ENCODE results near the gene RPS24.
"Not testable (repeated sequence)": the region's sequence is repeated elsewhere in the genome, so short reads cannot be mapped to it uniquely, and the experiment has no call there.

The RPS24 gene

GRCh38 chr10:78033637-78034470 is at the start of gene RPS24:
Gene RPS24 (plus strand): TSS chr10:78033863. CDS start chr10:78033902, 39 bp downstream.
- H3K4me3 ChIP-seq (ENCODE audit: low read depth, low read length) = peak within 1 kb of the TSS; percentile 98
- no peak for TF ChIP-seq CTCF (IDR thresholded peaks at IDR 0.05; ENCODE audit: control insufficient read depth, extremely low read depth, insufficient read depth)
- DNase-seq (ENCODE audit: low read depth) = peak; percentile 94

- no peak for TF ChIP-seq CTCF (IDR thresholded peaks at IDR 0.05; ENCODE audit: control insufficient read depth, extremely low read depth, insufficient read depth)
- H3K4me3 ChIP-seq (ENCODE audit: low read depth, low read length) = no peak overlapping the region
- DNase-seq (ENCODE audit: low read depth) = no peak
These were observed 48.7 kb upstream of the RPS24 start for GRCh38 chr10:77984986-77985385.

- TF ChIP-seq CTCF (IDR thresholded peaks at IDR 0.05; ENCODE audit: control insufficient read depth, extremely low read depth, insufficient read depth) = no peak
- H3K4me3 ChIP-seq (ENCODE audit: low read depth, low read length) = no peak overlapping the region
- no peak for DNase-seq (ENCODE audit: low read depth)
These were observed 45.9 kb upstream of the RPS24 start for GRCh38 chr10:77987671-77988255.

- TF ChIP-seq CTCF (IDR thresholded peaks at IDR 0.05; ENCODE audit: control insufficient read depth, extremely low read depth, insufficient read depth) = no peak
- H3K4me3 ChIP-seq (ENCODE audit: low read depth, low read length) = no peak overlapping the region
- peak; percentile 27 for DNase-seq (ENCODE audit: low read depth)
These were observed 44.5 kb upstream of the RPS24 start for GRCh38 chr10:77989081-77989724.

GRCh38 chr10:77993620-77994019 is 40.0 kb upstream of the RPS24 start:
- TF ChIP-seq CTCF (IDR thresholded peaks at IDR 0.05; ENCODE audit: control insufficient read depth, extremely low read depth, insufficient read depth) = no peak
- DNase-seq (ENCODE audit: low read depth) = no peak
- no peak overlapping the region for H3K4me3 ChIP-seq (ENCODE audit: low read depth, low read length)

- DNase-seq (ENCODE audit: low read depth); H3K4me3 ChIP-seq (ENCODE audit: low read depth, low read length): not testable (repeated sequence)
These were observed 34.9 kb upstream of the RPS24 start for GRCh38 chr10:77998780-77999179.

GRCh38 chr10:78000206-78000605 is 33.5 kb upstream of the RPS24 start:
- TF ChIP-seq CTCF (IDR thresholded peaks at IDR 0.05; ENCODE audit: control insufficient read depth, extremely low read depth, insufficient read depth) = no peak
- H3K4me3 ChIP-seq (ENCODE audit: low read depth, low read length) = no peak overlapping the region
- DNase-seq (ENCODE audit: low read depth) = no peak

Data from LNCaP clone FGC (cell line).